Measurements from ENCODE around the gene ATP8A2. TPM values are rescaled to one million over a fixed set of nuclear protein-coding genes. Genes with fewer than 3 reads are reported as not detected.

ATP8A2 gene
- total RNA-seq, 1 experiment from 2014 or later, result 5.2 TPM

DNA sequence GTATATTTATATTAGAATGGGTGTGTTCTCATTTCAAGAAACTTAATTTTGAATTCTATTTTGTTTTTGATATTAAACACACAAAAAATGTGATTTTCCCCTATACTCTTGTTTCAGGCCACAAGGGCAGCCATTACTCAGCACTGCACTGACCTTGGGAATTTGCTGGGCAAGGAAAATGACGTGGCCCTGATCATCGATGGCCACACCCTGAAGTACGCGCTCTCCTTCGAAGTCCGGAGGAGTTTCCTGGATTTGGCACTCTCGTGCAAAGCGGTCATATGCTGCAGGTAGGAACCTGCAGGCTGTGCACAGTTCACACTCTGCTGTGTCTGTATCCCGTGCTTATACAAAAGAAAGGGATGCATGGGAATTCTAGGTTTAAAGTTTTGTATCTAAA is 327.3 kb downstream of the ATP8A2 start:
- Mint-ChIP-seq H3K27ac (no peak overlapping the region), H3K27me3 (ENCODE audit: low read depth) (no peaks in the 10 kb centered on the region), H3K4me1 (0 out of 2 replicates have a peak, but pooled peaks cover 2% of the 10 kb centered on the region), H3K4me3 (no peak overlapping the region), H3K36me3 (no peaks in the 10 kb centered on the region; the same call in 1 of the 2 replicates), H3K9me3 (peaks cover 13% of the 10 kb centered on the region)
- DNase-seq (ENCODE audit: low spot score) (no peak), ATAC-seq (no peak)
- ChIA-PET POLR2A (no interaction called here), CTCF (no interaction called here)
- TF ChIP-seq ZNF232 (CRISPR knock-in tag; IDR thresholded peaks at IDR 0.05) (no peak), GABPB1 (CRISPR knock-in tag; IDR thresholded peaks at IDR 0.05) (no peak), ZNF671 (CRISPR knock-in tag; IDR thresholded peaks at IDR 0.05) (no peak)
- TF ChIP-seq, protein P1, sequence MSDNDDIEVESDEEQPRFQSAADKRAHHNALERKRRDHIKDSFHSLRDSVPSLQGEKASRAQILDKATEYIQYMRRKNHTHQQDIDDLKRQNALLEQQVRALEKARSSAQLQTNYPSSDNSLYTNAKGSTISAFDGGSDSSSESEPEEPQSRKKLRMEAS (CRISPR knock-in tag; IDR thresholded peaks at IDR 0.05), result no peak
- TF ChIP-seq, protein P2, sequence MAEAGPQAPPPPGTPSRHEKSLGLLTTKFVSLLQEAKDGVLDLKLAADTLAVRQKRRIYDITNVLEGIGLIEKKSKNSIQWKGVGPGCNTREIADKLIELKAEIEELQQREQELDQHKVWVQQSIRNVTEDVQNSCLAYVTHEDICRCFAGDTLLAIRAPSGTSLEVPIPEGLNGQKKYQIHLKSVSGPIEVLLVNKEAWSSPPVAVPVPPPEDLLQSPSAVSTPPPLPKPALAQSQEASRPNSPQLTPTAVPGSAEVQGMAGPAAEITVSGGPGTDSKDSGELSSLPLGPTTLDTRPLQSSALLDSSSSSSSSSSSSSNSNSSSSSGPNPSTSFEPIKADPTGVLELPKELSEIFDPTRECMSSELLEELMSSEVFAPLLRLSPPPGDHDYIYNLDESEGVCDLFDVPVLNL (CRISPR knock-in tag; IDR thresholded peaks at IDR 0.05; ENCODE audit: borderline replicate concordance, low read depth), result no peak
- TF ChIP-seq, protein P3, sequence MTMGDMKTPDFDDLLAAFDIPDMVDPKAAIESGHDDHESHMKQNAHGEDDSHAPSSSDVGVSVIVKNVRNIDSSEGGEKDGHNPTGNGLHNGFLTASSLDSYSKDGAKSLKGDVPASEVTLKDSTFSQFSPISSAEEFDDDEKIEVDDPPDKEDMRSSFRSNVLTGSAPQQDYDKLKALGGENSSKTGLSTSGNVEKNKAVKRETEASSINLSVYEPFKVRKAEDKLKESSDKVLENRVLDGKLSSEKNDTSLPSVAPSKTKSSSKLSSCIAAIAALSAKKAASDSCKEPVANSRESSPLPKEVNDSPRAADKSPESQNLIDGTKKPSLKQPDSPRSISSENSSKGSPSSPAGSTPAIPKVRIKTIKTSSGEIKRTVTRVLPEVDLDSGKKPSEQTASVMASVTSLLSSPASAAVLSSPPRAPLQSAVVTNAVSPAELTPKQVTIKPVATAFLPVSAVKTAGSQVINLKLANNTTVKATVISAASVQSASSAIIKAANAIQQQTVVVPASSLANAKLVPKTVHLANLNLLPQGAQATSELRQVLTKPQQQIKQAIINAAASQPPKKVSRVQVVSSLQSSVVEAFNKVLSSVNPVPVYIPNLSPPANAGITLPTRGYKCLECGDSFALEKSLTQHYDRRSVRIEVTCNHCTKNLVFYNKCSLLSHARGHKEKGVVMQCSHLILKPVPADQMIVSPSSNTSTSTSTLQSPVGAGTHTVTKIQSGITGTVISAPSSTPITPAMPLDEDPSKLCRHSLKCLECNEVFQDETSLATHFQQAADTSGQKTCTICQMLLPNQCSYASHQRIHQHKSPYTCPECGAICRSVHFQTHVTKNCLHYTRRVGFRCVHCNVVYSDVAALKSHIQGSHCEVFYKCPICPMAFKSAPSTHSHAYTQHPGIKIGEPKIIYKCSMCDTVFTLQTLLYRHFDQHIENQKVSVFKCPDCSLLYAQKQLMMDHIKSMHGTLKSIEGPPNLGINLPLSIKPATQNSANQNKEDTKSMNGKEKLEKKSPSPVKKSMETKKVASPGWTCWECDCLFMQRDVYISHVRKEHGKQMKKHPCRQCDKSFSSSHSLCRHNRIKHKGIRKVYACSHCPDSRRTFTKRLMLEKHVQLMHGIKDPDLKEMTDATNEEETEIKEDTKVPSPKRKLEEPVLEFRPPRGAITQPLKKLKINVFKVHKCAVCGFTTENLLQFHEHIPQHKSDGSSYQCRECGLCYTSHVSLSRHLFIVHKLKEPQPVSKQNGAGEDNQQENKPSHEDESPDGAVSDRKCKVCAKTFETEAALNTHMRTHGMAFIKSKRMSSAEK (CRISPR knock-in tag; IDR thresholded peaks at IDR 0.05; ENCODE audit: borderline replicate concordance), result no peak
- TF ChIP-seq, protein P4, sequence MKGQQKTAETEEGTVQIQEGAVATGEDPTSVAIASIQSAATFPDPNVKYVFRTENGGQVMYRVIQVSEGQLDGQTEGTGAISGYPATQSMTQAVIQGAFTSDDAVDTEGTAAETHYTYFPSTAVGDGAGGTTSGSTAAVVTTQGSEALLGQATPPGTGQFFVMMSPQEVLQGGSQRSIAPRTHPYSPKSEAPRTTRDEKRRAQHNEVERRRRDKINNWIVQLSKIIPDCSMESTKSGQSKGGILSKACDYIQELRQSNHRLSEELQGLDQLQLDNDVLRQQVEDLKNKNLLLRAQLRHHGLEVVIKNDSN (CRISPR knock-in tag; IDR thresholded peaks at IDR 0.05), result no peak

DNA sequence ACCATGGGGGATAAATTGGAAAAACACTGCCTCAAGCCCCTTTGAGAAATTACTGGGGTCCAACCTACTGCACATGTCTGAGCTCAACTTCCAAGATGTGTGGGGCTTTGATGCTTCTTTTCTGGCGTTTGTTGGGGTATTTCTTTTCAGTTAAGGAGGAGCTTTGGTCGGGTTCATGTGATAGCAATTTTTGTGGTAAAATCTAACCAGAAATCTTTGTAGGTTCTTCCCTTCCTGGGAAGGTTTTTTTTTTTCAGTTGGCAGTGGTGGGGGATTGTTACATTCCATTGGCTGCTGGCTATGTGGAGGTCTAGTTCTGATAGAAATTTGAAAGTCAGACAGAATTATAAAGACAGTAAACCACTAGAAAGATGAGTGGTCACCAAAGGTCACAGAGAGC is 327.8 kb downstream of the ATP8A2 start:
- ATAC-seq (no peak), DNase-seq (ENCODE audit: low spot score) (no peak)
- Mint-ChIP-seq H3K27ac (no peak overlapping the region), H3K36me3 (no peaks in the 10 kb centered on the region; the same call in 1 of the 2 replicates), H3K27me3 (ENCODE audit: low read depth) (no peaks in the 10 kb centered on the region), H3K4me3 (no peak overlapping the region), H3K4me1 (0 out of 2 replicates have a peak, but pooled peaks cover 2% of the 10 kb centered on the region), H3K9me3 (peaks cover 13% of the 10 kb centered on the region)
- TF ChIP-seq ZNF671 (CRISPR knock-in tag; IDR thresholded peaks at IDR 0.05), result no peak
- TF ChIP-seq SP1 (CRISPR knock-in tag; conservative IDR thresholded peaks at IDR 0.05), result no peak
- no peak for TF ChIP-seq SMAD3 (CRISPR knock-in tag; IDR thresholded peaks at IDR 0.05; ENCODE audit: borderline replicate concordance)
- POLR2A ChIA-PET, result no interaction called here
- CTCF ChIA-PET, result no interaction called here

DNA sequence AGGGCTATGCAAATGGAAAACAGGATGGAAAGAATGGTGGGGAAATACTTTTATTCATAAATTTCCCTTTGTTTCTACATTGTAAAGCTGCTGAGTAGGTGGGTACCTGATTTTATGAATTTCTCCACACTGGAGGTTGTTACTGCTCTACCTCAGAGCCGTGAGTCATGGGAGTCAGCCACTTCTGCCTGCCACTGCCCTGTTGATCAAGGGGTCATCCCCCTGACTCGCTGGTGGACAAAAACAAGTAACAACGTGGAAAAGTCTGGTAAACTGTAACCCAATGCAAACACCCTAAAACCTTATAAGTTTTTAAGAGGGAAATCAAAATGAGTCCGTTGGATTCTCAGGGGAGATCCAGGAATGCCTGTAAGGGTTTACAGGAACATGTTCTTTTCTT is 329.5 kb downstream of the ATP8A2 start:
- H3K36me3 Mint-ChIP-seq, result no peaks in the 10 kb centered on the region
- no peaks in the 10 kb centered on the region for H3K27me3 Mint-ChIP-seq (ENCODE audit: low read depth)
- H3K27ac Mint-ChIP-seq, result no peak overlapping the region
- H3K4me3 Mint-ChIP-seq, result no peak overlapping the region
- ChIA-PET POLR2A (no interaction called here), CTCF (no interaction called here)
- 0 out of 2 replicates have a peak, but pooled peaks cover 2% of the 10 kb centered on the region for H3K4me1 Mint-ChIP-seq
- peaks cover 7% of the 10 kb centered on the region for H3K9me3 Mint-ChIP-seq
- ATAC-seq (no peak), DNase-seq (ENCODE audit: low spot score) (no peak)
- TF ChIP-seq TCF7 (CRISPR knock-in tag; IDR thresholded peaks at IDR 0.05; ENCODE audit: low read depth), result no peak
- TF ChIP-seq ZNF317 (CRISPR knock-in tag; IDR thresholded peaks at IDR 0.05; ENCODE audit: borderline replicate concordance, low read depth), result no peak
- TF ChIP-seq ESRRA (CRISPR knock-in tag; IDR thresholded peaks at IDR 0.05; ENCODE audit: borderline replicate concordance), result no peak
- no peak for TF ChIP-seq ZNF396 (CRISPR knock-in tag; IDR thresholded peaks at IDR 0.05; ENCODE audit: borderline replicate concordance)
- TF ChIP-seq, protein P5, sequence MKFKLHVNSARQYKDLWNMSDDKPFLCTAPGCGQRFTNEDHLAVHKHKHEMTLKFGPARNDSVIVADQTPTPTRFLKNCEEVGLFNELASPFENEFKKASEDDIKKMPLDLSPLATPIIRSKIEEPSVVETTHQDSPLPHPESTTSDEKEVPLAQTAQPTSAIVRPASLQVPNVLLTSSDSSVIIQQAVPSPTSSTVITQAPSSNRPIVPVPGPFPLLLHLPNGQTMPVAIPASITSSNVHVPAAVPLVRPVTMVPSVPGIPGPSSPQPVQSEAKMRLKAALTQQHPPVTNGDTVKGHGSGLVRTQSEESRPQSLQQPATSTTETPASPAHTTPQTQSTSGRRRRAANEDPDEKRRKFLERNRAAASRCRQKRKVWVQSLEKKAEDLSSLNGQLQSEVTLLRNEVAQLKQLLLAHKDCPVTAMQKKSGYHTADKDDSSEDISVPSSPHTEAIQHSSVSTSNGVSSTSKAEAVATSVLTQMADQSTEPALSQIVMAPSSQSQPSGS (CRISPR knock-in tag; IDR thresholded peaks at IDR 0.05; ENCODE audit: borderline replicate concordance, low read depth), result no peak
- TF ChIP-seq, protein P6, sequence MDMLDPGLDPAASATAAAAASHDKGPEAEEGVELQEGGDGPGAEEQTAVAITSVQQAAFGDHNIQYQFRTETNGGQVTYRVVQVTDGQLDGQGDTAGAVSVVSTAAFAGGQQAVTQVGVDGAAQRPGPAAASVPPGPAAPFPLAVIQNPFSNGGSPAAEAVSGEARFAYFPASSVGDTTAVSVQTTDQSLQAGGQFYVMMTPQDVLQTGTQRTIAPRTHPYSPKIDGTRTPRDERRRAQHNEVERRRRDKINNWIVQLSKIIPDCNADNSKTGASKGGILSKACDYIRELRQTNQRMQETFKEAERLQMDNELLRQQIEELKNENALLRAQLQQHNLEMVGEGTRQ (CRISPR knock-in tag; IDR thresholded peaks at IDR 0.05), result no peak
- no peak for TF ChIP-seq TEAD1 (CRISPR knock-in tag; IDR thresholded peaks at IDR 0.05)
- TF ChIP-seq IRF2 (CRISPR knock-in tag; IDR thresholded peaks at IDR 0.05; ENCODE audit: borderline replicate concordance, low read depth), result no peak
- TF ChIP-seq, protein P7, sequence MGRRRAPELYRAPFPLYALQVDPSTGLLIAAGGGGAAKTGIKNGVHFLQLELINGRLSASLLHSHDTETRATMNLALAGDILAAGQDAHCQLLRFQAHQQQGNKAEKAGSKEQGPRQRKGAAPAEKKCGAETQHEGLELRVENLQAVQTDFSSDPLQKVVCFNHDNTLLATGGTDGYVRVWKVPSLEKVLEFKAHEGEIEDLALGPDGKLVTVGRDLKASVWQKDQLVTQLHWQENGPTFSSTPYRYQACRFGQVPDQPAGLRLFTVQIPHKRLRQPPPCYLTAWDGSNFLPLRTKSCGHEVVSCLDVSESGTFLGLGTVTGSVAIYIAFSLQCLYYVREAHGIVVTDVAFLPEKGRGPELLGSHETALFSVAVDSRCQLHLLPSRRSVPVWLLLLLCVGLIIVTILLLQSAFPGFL (CRISPR knock-in tag; IDR thresholded peaks at IDR 0.05; ENCODE audit: borderline replicate concordance), result no peak
- no peak for TF ChIP-seq FOXJ3 (CRISPR knock-in tag; IDR thresholded peaks at IDR 0.05; ENCODE audit: borderline replicate concordance)
- TF ChIP-seq, protein P8, sequence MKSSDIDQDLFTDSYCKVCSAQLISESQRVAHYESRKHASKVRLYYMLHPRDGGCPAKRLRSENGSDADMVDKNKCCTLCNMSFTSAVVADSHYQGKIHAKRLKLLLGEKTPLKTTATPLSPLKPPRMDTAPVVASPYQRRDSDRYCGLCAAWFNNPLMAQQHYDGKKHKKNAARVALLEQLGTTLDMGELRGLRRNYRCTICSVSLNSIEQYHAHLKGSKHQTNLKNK (CRISPR knock-in tag; IDR thresholded peaks at IDR 0.05), result no peak
- no peak for TF ChIP-seq ZNF671 (CRISPR knock-in tag; IDR thresholded peaks at IDR 0.05)
- TF ChIP-seq RORB (CRISPR knock-in tag; IDR thresholded peaks at IDR 0.05), result no peak
- TF ChIP-seq ZNF121 (CRISPR knock-in tag; IDR thresholded peaks at IDR 0.05), result no peak
- TF ChIP-seq FOXK1 (CRISPR knock-in tag; IDR thresholded peaks at IDR 0.05), result no peak

All from WTC11 (cell line).